Measurements from ENCODE around the gene DYNC1I2. TPM values are rescaled to one million over a fixed set of nuclear protein-coding genes. Genes with fewer than 3 reads are reported as not detected.

The DYNC1I2 gene
- total and polyA plus RNA-seq, 2 of the 4 experiments (the other 2 are of a cell fraction) = 110 to 114 TPM

GRCh38 chr2:171702781-171703556 lies 15.7 kb downstream of the DYNC1I2 start:
- Histone ChIP-seq H2AK9ac (replicated peaks; ENCODE audit: low read depth, low read length, poor library complexity) (no peak overlapping the region), H2AK5ac (ENCODE audit: low read depth, low read length) (no peak overlapping the region), H4K5ac (ENCODE audit: low read depth, low read length) (0 out of 2 replicates have a peak overlapping the region, but pooled peaks have one; percentile 23), H3K4ac (ENCODE audit: low read depth, low read length) (no peak overlapping the region), H3K36me3 (ENCODE audit: control insufficient read depth, insufficient read depth, low read length) (peaks cover 9% of the 10 kb centered on the region; the same call in 1 of the 2 replicates), H3K27me3 (ENCODE audit: control insufficient read depth, insufficient read depth, low read length) (no peaks in the 10 kb centered on the region), H3K9me3 (ENCODE audit: control insufficient read depth, insufficient read depth, low read length) (no peaks in the 10 kb centered on the region), H3K9ac (ENCODE audit: low read depth, low read length) (no peak overlapping the region), H3K18ac (ENCODE audit: low read depth, low read length) (no peak overlapping the region), H3K4me2 (ENCODE audit: low read depth, low read length) (no peak overlapping the region), H2BK5ac (ENCODE audit: low read depth, low read length, poor library complexity, severe bottlenecking) (no peak overlapping the region), H2AFZ (replicated peaks; ENCODE audit: low read length, poor library complexity) (no peak overlapping the region), H4K91ac (ENCODE audit: insufficient read depth, low read depth, low read length) (no peak overlapping the region), H3K14ac (replicated peaks; ENCODE audit: low read depth, low read length) (no peak overlapping the region), H2BK20ac (ENCODE audit: low read depth, low read length) (no peak overlapping the region), H3K9me1 (ENCODE audit: insufficient read depth, low read length) (peaks cover 3% of the 10 kb centered on the region; the same call in 1 of the 2 replicates), H3K27ac (ENCODE audit: insufficient read depth, low read length) (no peak overlapping the region), H2BK15ac (ENCODE audit: low read depth, low read length) (no peak overlapping the region), H3K4me3 (ENCODE audit: insufficient read depth, low read depth, low read length) (no peak overlapping the region), H4K20me1 (ENCODE audit: insufficient read depth, low read length) (peaks cover 30% of the 10 kb centered on the region), H2BK120ac (ENCODE audit: low read depth, low read length) (no peak overlapping the region), H3K4me1 (ENCODE audit: control insufficient read depth, insufficient read depth, low read length) (peaks cover 5% of the 10 kb centered on the region), H3K23ac (ENCODE audit: low read depth, low read length) (0 out of 2 replicates have a peak overlapping the region, but pooled peaks have one; percentile 1), H3K79me1 (ENCODE audit: low read depth in 1 of 2, low read length in 2 of 2) (peaks cover 11 to 43% of the 10 kb centered on the region in 2 experiments), H3K56ac (ENCODE audit: extremely low read depth, insufficient read depth, low read length) (no peak overlapping the region), H4K8ac (ENCODE audit: low read depth in 2 of 2, low read length in 2 of 2) (no peak overlapping the region)
- POLR2A ChIA-PET (ENCODE audit: unreplicated experiment) = no interaction called here
- BruUV-seq (replicated peaks) = no TSS peak
- intact Hi-C loops (cut with micrococcal nuclease) = loop anchor here (2.0 to 10.0 kb wide), 3 partner anchors 128 to 764 kb away; no protein-coding TSS in a partner anchor
- peak; percentile 49 for DNase-seq
- dilution Hi-C loops (cut with HindIII; ENCODE audit: low sequenced_read_pairs, unreplicated experiment) = no loop called here
- CTCF ChIA-PET = interaction anchor here (0.6 to 2.6 kb wide), 9 partner anchors 11 to 472 kb away, joined by 3 to 9 read pairs (median 4); partner anchors contain the start of gene DLX2
- 92% methylated on average over 2 of the region's 7 CpGs; no CpG with 5 or more reads in 1 of the 2 experiments for WGBS, 2 experiments (ENCODE audit: extremely low coverage in 2 of 2, insufficient read length in 1 of 2)
- ATAC-seq (ENCODE audit: low read depth) = peak; percentile 52
- in situ Hi-C loops (cut with MboI; ENCODE audit: low sequenced_read_pairs) = loop anchor here (5.0 to 25.0 kb wide), 2 partner anchors 404 to 759 kb away; no protein-coding TSS in a partner anchor
- TF ChIP-seq MAFK (IDR thresholded peaks at IDR 0.05; ENCODE audit: low read depth, low read length) (no peak), FOS (IDR thresholded peaks at IDR 0.05; ENCODE audit: low read depth, low read length) (no peak), CEBPB (IDR thresholded peaks at IDR 0.05; ENCODE audit: low read depth, low read length) (no peak), MXI1 (IDR thresholded peaks at IDR 0.05; ENCODE audit: borderline replicate concordance, low read depth, low read length) (no peak), USF2 (IDR thresholded peaks at IDR 0.05; ENCODE audit: low read depth, low read length) (no peak), CHD1 (IDR thresholded peaks at IDR 0.05; ENCODE audit: low read depth, low read length) (no peak), ELK1 (IDR thresholded peaks at IDR 0.05; ENCODE audit: borderline replicate concordance, low read depth, low read length) (no peak)
